GM21360 (cell line): ENCODE results near the gene RSPRY1.
"Not testable (repeated sequence)": the region's sequence is repeated elsewhere in the genome, so short reads cannot be mapped to it uniquely, and the experiment has no call there.

ENCODE experiments used
- ATAC-seq: cut with Tn5 transposase; IDR thresholded peaks from one replicate; pipeline ENCODE4 v1.9.1; 2021; ENCODE audit warnings: mild to moderate bottlenecking, moderate library complexity; ENCODE audit not compliant: unreplicated experiment

Gene RSPRY1

DNA sequence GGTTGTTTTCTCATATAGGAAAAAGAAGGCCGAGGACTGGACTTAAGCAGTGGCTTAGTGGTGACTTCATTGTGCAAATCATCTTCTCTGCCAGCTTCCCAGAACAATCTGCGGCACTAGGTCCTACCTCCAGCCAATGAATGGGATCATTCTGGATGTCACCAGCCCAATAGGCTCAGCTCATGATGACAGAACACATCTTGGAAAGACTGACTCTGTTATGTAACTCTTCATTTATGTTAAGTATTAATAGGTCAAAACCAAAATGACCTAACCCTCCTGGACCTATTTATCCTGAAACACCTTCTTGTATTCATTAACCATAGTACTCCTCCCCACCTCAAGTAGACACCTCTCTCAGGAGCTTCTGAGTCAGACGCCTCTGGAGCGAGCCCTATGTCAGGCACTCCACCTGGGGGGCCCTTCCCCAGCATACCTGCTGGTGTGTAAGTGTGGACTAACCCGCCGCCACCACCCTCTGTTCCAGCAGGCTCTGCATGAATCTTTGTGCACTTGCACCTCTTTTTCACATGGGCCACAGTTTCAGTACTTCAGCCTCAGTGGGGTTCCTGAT, 66.1 kb downstream of the RSPRY1 start:
- ATAC-seq, result no peak

DNA sequence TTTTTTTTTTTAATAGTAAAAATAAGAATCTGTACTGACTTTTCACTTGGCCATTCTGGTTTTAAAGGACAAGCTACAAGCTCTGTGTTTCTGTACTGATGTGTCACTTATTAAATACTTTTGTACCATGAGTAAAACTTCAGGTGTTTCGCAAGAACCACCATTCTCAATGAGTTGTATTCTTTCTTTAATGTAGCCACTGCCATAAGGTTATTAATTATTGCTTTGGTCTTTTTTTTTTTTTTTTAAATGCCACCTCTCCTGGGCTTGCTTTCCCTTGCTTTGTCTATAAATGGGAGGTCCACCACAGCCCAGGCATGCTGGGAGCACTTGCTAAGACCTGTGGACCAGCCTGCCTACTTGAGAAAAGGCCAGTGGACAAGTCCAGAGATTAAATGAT, 67.3 kb downstream of the RSPRY1 start:
- no peak for ATAC-seq

GRCh38 chr16:57255686-57256415, 69.7 kb downstream of the RSPRY1 start:
- no peak for ATAC-seq

DNA sequence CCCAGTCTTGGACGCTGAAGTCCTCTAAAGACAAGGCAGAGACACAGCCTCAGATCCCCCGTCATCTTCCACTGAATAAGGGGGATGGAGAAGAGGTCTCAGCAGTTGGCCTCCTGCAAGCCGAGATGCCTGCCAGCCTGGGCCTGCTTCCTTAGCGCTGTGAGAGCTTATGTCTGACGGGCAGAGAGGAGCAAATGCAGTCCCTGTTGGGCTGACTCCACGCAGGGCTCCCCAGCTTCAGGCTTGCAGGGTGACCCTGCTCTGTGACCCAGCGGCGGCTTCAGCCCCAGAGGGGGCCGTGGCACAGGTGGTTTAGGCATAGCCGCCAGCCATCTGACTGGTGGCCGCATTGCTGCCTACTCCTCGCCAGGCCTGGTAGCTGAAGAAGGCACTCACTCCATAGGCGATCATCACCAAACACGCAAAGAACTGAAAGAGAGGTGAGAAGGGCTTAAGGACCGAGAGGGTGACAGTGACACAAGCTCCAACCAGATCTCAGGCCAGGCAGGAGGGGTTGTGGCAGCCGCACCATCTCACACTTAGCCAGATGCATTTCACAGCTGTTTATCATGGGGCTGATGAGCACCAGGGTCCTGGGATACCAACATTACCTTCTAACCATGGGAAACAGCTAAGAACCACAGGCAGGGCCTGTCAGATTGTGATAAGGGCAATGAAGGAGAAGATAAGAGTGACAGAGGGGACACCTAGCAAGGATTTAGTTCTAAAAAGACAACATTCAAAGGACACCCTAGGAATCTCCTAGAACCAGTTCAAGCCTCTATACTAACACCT, 70.7 kb downstream of the RSPRY1 start:
- no peak for ATAC-seq

DNA sequence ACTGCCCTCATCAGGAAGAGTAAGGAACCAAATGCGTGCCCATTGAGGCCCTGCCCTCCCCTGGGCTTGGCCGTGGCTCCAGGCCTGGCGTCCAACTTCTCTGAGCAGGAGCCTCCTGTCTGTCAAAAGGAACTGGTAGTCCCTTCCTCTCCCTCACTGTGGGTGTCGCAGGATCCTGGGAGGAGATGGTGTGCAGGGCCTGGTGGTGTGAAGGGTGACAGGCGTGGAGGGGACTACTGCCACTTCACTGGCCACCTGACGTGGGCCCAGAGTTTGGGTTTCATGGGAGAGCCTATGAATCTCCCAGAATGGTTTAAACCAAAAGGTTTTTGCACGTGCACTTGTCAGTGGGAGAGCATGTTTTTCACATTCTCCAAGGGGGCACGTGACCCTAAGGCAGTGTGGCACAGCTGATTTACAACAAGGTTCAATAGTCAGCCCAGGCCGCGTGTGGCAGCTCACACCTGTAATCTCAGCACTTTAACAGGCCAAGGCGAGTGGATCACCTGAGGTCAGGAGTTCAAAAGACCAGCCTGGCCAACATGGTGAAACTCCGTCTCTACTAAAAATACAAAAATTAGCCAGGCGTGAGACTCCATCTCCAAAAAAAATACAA, 71.4 kb downstream of the RSPRY1 start:
- no peak for ATAC-seq

- no peak for ATAC-seq
Measured at GRCh38 chr16:57258226-57258909, 72.2 kb downstream of the RSPRY1 start.

- no peak for ATAC-seq
Measured at GRCh38 chr16:57258910-57259475, 72.9 kb downstream of the RSPRY1 start.

GRCh38 chr16:57260294-57260929, 74.3 kb downstream of the RSPRY1 start:
- ATAC-seq, result no peak

- no peak for ATAC-seq
Measured at GRCh38 chr16:57261806-57262205, 75.7 kb downstream of the RSPRY1 start.

GRCh38 chr16:57262841-57263540, 76.9 kb downstream of the RSPRY1 start:
- no peak for ATAC-seq

DNA sequence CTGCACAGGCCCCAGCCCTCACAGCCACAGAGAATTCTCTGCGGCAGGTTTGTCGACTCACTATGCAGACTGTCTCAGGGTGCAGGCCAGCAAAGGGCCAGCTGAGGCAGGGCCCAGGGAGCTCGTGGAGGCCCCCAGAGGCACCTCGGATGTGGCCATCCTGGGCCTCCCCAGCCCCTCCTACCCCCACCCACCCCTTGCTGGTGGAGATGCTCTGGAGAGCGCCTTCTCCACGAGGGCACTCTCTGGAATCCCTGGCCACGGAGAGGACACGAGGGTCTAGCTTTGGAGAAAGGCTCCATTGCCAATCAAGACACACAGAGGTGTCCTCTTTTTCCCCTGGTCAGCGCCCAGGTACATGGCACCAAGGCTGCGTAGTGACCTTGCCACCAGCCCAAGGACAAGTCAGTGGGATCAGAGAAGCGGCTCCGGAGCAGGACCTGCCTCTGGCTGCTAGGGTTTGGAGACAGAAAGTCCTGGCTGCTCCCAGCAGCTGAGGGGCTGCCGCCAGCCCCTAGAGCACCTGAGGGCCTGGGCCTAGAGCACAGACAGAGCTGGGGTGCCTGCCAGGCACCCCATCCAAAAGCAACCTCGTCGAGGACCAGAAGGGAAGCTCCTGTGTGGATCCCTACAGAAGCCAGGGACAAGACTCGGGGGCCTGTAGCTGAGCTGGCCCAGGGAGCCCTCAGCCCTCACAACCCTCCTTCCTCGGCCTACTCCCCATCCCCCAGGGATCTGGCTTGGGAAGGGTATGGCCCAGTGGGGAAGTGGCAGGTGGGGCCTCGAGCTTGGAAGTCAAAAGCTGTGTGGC, 77.6 kb downstream of the RSPRY1 start:
- no peak for ATAC-seq

- ATAC-seq, result no peak
Measured at GRCh38 chr16:57264381-57264780, 78.3 kb downstream of the RSPRY1 start.

DNA sequence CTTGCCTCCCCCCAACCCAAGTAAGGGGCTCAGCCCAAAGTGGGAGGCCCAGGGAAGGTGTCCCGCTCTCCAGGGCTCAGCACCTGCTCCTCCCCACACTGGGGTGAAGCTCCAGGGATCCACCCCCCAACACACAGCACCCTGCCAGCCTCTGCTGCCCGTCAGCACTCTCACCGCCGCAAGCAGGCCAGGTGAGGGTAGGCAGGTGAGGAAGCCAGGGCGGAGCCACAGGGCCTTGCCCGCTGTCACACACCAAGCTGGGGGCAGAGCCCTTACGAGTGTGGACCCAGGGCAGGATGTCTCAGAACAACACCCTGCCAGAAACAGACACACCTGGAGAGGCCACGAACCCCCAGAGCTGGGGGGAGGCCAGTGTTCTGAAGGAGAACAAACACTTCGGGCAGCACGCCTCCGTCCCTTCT, 78.8 kb downstream of the RSPRY1 start:
- ATAC-seq, result no peak

DNA sequence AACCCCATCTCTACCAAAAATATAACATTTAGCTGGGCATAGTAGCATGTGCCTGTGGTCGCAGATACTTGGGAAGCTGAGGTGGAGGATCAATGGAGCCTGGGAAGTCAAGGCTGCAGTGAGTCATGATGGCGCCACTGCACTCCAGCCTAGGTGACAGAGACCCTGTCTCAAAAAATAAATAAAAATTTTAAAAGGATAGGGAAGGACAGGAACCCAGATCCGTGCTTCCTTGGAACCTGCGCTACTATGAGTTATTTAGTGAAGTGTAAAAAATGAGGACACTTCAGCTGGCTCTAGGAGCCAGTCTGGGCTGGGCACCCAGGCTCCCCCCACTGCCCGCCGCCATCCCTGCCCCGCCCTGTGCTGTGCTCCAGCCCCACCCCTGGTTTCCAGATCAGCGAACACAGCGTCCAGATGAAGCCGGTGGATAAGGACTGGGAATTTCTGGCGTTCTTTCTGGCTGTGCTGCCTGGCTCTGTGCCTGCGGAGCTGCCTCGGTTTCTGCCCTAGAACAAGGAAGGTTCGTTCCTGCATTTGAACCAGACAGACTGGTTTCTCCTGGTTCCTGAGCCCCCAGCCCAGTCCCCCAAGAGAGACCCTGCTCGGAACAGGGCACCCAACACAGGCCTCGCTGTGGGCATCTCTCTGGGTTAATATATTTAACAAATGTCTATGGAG, 79.9 kb downstream of the RSPRY1 start:
- no peak for ATAC-seq

DNA sequence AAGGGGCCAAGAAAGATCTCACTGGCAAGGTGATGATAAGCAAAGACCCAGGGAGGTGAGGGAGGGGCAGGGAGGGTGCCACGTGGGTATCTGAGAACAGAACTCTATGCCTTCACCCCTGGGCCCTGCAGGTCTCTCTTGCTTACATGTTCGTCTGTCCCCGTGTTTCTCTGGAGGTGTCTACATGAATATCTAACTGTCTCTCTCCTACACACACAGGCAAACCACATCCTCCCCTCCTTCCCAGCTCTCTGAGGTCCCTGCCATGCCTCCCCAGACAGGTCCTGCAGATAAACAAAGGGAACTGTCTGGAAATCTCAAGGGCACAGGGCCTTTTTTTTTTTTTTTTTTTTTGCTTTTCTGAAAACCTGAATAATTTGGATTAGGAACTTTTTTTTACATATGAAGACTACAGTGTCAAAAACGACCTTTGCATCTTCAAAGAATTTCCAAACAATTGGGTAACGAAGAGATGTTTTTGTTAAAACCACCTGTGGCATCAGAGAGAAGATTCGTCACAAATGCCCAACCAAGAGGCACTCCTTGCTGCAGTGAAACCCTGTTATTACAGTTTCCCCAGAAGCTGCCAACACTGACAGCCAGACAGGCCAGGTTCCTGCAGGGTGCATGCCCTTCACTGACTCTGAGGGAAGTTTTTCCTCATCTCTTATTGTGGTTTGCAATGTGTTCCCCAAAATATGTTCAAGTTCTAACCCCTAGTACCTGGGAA, 80.6 kb downstream of the RSPRY1 start:
- ATAC-seq, result no peak

- ATAC-seq, result not testable (repeated sequence)
Measured at GRCh38 chr16:57267343-57267742, 81.2 kb downstream of the RSPRY1 start.
